Epithelial cell of proximal tubule (primary cell): ENCODE results near the gene HK2. TPM values are rescaled to one million over a fixed set of nuclear protein-coding genes. Genes with fewer than 3 reads are reported as not detected.

Experiments used
- DNase-seq: peaks from one replicate; pipeline ENCODE4 v3.0.0-alpha.2; 2011; ENCODE audit warnings: low read depth
- H3K4me3 ChIP-seq: 2 replicates; pipeline ENCODE4 v1.5.1; 2011; ENCODE audit warnings: low read depth, mild to moderate bottlenecking, low read length
- total RNA-seq: library from RNA; depleted of rRNA; stranded (reverse); fragments of >200 nt; gene quantifications from 2 replicates; pipeline ENCODE4 v1.2.3, GENCODE V29; 2015
- TF ChIP-seq, protein P1 (sequence below): conservative IDR thresholded peaks from 2 replicates; pipeline ENCODE4 v1.5.1; 2012; ENCODE audit warnings: low read depth, mild to moderate bottlenecking, low read length

The HK2 gene
- total RNA-seq, 1 donor from 2014 or later: 17.6 TPM

DNA sequence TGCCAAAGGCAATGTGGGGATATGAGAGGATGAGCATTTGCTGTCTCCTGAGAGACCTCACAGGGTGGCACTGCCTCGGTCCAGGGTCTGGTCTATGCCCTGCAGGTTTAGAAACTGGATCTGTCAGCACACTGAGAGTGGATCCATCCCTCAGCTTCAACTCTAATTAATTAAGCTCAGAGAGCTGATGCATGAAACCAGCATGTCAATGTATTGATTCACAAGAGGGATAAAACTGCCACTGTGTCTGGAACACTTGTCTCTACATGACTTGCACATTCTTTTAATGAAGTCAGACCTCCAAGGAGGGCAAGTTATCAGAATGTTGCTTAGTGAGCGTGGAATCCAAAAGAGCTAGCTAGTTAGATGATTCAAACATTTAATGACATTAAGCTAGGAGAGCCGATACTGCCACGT lies 102.1 kb downstream of the HK2 start:
- H3K4me3 ChIP-seq: no peak overlapping the region
- TF ChIP-seq, protein P1, sequence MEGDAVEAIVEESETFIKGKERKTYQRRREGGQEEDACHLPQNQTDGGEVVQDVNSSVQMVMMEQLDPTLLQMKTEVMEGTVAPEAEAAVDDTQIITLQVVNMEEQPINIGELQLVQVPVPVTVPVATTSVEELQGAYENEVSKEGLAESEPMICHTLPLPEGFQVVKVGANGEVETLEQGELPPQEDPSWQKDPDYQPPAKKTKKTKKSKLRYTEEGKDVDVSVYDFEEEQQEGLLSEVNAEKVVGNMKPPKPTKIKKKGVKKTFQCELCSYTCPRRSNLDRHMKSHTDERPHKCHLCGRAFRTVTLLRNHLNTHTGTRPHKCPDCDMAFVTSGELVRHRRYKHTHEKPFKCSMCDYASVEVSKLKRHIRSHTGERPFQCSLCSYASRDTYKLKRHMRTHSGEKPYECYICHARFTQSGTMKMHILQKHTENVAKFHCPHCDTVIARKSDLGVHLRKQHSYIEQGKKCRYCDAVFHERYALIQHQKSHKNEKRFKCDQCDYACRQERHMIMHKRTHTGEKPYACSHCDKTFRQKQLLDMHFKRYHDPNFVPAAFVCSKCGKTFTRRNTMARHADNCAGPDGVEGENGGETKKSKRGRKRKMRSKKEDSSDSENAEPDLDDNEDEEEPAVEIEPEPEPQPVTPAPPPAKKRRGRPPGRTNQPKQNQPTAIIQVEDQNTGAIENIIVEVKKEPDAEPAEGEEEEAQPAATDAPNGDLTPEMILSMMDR: no peak
- no peak for DNase-seq

GRCh38 chr2:74937221-74937880 lies 103.4 kb downstream of the HK2 start:
- TF ChIP-seq, protein P1: no peak
- DNase-seq: no peak
- H3K4me3 ChIP-seq: no peak overlapping the region

- TF ChIP-seq, protein P1: no peak
- no peak for DNase-seq
- H3K4me3 ChIP-seq: no peak overlapping the region
Observed at GRCh38 chr2:74938264-74938663, 104.3 kb downstream of the HK2 start.

- no peak for DNase-seq
- H3K4me3 ChIP-seq: no peak overlapping the region
- TF ChIP-seq, protein P1: no peak
Observed at GRCh38 chr2:74939919-74940812, 106.2 kb downstream of the HK2 start.

- TF ChIP-seq, protein P1: no peak
- DNase-seq: no peak
- no peak overlapping the region for H3K4me3 ChIP-seq
Observed at GRCh38 chr2:74941284-74941683, 107.4 kb downstream of the HK2 start.

GRCh38 chr2:74942263-74942662 lies 108.3 kb downstream of the HK2 start:
- no peak overlapping the region for H3K4me3 ChIP-seq
- TF ChIP-seq, protein P1: no peak
- DNase-seq: no peak

Other genes with a start within 250 kb of the HK2 start
- 1.7 and 2.5 TPM in 2 replicates for gene M1AP, start 185.8 kb upstream of the HK2 start, total RNA-seq
- 10.3 and 13.8 TPM in 2 replicates for gene SEMA4F, start 179.9 kb upstream of the HK2 start, total RNA-seq
- gene POLE4, start 124.5 kb downstream of the HK2 start, total RNA-seq: 33.9 and 50.2 TPM in 2 replicates